ENCODE results near the gene HEXD. TPM values are rescaled to one million over a fixed set of nuclear protein-coding genes. Genes with fewer than 3 reads are reported as not detected.
A peak's percentile ranks its signal among the peaks of the same experiment; 100 is the strongest.

Gene HEXD
- total RNA-seq, 4 donors from 2014 or later: 29.1 to 66.4 (median 47.3) TPM

DNA sequence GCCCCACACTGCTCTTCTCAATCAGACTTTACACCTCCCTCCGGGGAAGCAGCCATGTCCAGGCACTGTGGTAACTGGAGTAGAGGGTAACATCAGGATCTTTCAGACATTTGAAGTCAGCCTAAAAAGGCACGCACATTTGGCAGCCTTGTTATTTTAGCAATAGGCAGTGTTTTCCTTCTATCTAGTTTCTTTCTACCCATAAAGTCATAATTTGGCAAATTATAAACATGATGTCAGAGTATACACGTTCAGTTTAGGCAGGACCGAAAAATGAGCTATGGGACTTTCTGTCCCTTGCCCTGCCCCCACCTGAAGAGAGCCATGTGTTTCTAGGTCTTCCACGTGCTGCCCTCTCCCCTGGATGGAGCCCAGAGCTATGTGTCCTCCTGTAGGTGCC, 61.5 kb downstream of the HEXD start:
- ATAC-seq (ENCODE audit: low FRiP score): no peak
- TF ChIP-seq, protein P1, sequence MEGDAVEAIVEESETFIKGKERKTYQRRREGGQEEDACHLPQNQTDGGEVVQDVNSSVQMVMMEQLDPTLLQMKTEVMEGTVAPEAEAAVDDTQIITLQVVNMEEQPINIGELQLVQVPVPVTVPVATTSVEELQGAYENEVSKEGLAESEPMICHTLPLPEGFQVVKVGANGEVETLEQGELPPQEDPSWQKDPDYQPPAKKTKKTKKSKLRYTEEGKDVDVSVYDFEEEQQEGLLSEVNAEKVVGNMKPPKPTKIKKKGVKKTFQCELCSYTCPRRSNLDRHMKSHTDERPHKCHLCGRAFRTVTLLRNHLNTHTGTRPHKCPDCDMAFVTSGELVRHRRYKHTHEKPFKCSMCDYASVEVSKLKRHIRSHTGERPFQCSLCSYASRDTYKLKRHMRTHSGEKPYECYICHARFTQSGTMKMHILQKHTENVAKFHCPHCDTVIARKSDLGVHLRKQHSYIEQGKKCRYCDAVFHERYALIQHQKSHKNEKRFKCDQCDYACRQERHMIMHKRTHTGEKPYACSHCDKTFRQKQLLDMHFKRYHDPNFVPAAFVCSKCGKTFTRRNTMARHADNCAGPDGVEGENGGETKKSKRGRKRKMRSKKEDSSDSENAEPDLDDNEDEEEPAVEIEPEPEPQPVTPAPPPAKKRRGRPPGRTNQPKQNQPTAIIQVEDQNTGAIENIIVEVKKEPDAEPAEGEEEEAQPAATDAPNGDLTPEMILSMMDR (IDR thresholded peaks at IDR 0.05): no peak
- DNase-seq (ENCODE audit: low spot score): no peak

GRCh38 chr17:82480318-82480717, 62.2 kb downstream of the HEXD start:
- TF ChIP-seq, protein P1 (IDR thresholded peaks at IDR 0.05): no peak
- no peak for ATAC-seq (ENCODE audit: low FRiP score)
- DNase-seq (ENCODE audit: low spot score): no peak

GRCh38 chr17:82483204-82483660, 65.1 kb downstream of the HEXD start:
- ATAC-seq (ENCODE audit: low FRiP score) (no peak), DNase-seq (ENCODE audit: low spot score) (no peak)
- TF ChIP-seq, protein P1 (IDR thresholded peaks at IDR 0.05): no peak

DNA sequence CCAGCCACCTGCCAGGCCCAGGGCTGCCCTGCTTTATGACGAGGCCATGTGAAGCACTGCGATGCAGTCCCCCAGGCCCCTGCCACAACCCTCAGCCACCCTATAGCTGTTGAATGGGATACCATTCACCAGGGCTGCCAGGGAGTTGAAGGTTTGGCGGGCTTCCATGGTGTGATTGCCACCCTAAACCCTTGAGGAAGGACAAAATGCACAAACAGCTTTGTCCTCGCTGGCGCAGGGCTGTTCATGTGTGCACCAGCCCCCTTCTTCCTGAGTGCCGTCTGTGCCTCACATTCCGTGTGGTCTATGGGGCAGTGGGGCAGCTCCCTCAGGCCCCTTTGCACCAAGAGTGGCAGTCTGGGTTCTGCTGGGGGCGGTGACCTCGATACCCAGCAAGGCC, 65.7 kb downstream of the HEXD start:
- ATAC-seq (ENCODE audit: low FRiP score): no peak
- TF ChIP-seq, protein P1 (IDR thresholded peaks at IDR 0.05): no peak
- no peak for DNase-seq (ENCODE audit: low spot score)

DNA sequence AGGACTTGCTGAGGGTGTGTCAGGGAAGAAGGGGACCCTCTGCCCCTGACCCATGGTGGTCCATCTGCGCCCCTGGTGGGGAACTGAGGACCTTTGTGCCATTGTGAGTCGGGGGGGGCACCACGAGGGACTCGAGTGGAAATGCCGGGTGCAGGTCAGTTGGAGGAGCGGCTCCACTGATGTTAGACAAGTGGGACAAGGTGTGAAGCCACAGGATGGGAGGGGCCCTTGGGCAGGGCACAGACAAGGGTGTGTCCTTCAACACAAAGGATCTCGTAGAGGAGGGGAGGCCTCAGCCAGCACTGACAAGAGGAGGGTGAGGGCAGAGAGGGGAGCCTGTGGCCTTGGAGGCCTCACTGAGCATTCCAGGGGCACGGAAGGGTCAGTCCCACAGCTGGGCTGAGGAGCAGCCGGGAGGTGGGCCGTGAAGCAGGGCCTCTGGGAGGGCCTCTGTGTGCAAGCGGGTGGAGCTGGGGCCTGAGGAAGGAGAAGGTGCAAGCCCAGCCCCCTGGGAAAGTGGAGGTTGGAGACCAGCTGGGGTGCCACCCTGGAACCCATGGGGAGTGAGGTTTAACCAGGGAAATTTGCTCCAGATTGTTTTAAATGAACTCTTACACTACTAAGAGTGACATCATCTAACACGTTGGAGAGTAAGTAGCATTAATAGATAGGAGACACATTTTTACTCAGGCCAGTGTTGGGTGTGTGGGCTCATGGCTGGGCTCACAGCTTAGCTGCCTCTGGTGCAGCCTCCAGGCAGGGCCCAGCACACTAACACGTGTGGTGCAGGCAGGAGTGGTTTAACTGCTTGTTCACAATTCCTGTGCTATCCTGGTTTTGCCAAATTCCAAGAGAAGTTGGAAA, 68.3 kb downstream of the HEXD start:
- ATAC-seq (ENCODE audit: low FRiP score) (no peak), DNase-seq (ENCODE audit: low spot score) (no peak)
- TF ChIP-seq, protein P1 (IDR thresholded peaks at IDR 0.05): no peak

DNA sequence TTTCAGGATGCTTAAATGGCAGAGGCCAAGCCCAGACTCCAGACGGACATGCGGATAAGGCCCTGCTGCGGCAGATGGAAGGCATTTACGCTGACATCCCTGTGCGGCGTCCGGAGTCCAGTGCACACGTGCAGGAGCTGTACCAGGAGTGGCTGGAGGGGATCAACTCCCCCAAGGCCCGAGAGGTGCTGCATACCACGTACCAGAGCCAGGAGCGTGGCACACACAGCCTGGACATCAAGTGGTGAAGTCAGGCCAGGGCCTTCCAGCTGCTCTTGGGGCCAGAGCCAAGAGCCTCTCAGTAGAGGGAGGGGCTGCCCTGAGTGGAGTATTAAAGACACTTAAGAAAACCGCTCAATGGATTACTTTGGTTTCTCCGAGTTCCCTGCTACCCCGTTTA, 69.8 kb downstream of the HEXD start:
- TF ChIP-seq, protein P1 (IDR thresholded peaks at IDR 0.05): no peak
- no peak for DNase-seq (ENCODE audit: low spot score)
- no peak for ATAC-seq (ENCODE audit: low FRiP score)

DNA sequence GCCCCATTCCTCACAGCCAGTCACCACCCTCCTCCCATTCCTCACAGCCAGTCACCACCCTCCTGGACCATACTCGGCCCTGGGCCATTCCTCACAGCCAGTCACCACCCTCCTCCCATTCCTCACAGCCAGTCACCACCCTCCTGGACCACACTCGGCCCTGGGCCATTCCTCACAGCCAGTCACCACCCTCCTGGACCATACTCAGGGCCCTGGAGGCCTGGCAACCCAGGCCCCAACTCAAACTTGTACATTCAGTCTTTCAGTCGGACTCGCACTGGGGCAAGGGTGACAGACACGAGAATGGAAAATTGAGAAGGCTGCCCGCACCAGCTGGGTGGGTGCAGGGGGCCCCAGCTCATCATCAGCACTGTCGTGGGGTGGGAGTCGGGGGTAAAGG, 71.0 kb downstream of the HEXD start:
- ATAC-seq (ENCODE audit: low FRiP score): peak; percentile 69
- no peak for DNase-seq (ENCODE audit: low spot score)
- TF ChIP-seq, protein P1 (IDR thresholded peaks at IDR 0.05): no peak
